ENCODE data around the gene ZNF423.
A peak's percentile ranks its signal among the peaks of the same experiment; 100 is the strongest.
"Not testable (repeated sequence)": the region's sequence is repeated elsewhere in the genome, so short reads cannot be mapped to it uniquely, and the experiment has no call there.

The ZNF423 gene

GRCh38 chr16:49566432-49566831, 289.5 kb downstream of the ZNF423 start:
- WGBS, 2 experiments (ENCODE audit: insufficient coverage in 2 of 2) = 67 to 78% methylated on average over 5 of the region's 6 CpGs
- H3K36me3 ChIP-seq (ENCODE audit: control insufficient read depth, insufficient read depth, low read length) = no peaks in the 10 kb centered on the region
- H3K27ac ChIP-seq (ENCODE audit: low read depth, low read length, severe bottlenecking) = no peak overlapping the region
- H3K4me1 ChIP-seq (ENCODE audit: control insufficient read depth, insufficient read depth, low read length, poor library complexity, severe bottlenecking) = peaks cover 10% of the 10 kb centered on the region
- no peak overlapping the region for H3K4me3 ChIP-seq (ENCODE audit: extremely low read depth, insufficient read depth, low read length, poor library complexity, severe bottlenecking)
- H3K9me3 ChIP-seq (ENCODE audit: control insufficient read depth, low read length) = no peaks in the 10 kb centered on the region

- Histone ChIP-seq H3K9me3 (ENCODE audit: control insufficient read depth, low read length) (no peaks in the 10 kb centered on the region), H3K27ac (ENCODE audit: low read depth, low read length, severe bottlenecking) (no peak overlapping the region), H3K36me3 (ENCODE audit: control insufficient read depth, insufficient read depth, low read length) (no peaks in the 10 kb centered on the region), H3K4me1 (ENCODE audit: control insufficient read depth, insufficient read depth, low read length, poor library complexity, severe bottlenecking) (peaks cover 10% of the 10 kb centered on the region), H3K4me3 (ENCODE audit: extremely low read depth, insufficient read depth, low read length, poor library complexity, severe bottlenecking) (no peak overlapping the region)
- WGBS, 2 experiments (ENCODE audit: insufficient coverage in 2 of 2) = 71 to 77% methylated on average over 9 to 14 of the region's 14 CpGs
These were observed 291.2 kb downstream of the ZNF423 start for GRCh38 chr16:49564496-49565229.

- H3K9me3 ChIP-seq (ENCODE audit: control insufficient read depth, low read length) = no peaks in the 10 kb centered on the region
- no peaks in the 10 kb centered on the region for H3K36me3 ChIP-seq (ENCODE audit: control insufficient read depth, insufficient read depth, low read length)
- no peak overlapping the region for H3K27ac ChIP-seq (ENCODE audit: low read depth, low read length, severe bottlenecking)
- H3K4me3 ChIP-seq (ENCODE audit: extremely low read depth, insufficient read depth, low read length, poor library complexity, severe bottlenecking) = no peak overlapping the region
- WGBS, 2 experiments (ENCODE audit: insufficient coverage in 2 of 2) = 88 to 93% methylated on average over 2 of the region's 2 CpGs
- H3K4me1 ChIP-seq (ENCODE audit: control insufficient read depth, insufficient read depth, low read length, poor library complexity, severe bottlenecking) = peaks cover 10% of the 10 kb centered on the region
These were observed 292.2 kb downstream of the ZNF423 start for GRCh38 chr16:49563666-49564065.

- H3K9me3 ChIP-seq (ENCODE audit: control insufficient read depth, low read length); H3K27ac ChIP-seq (ENCODE audit: low read depth, low read length, severe bottlenecking); H3K36me3 ChIP-seq (ENCODE audit: control insufficient read depth, insufficient read depth, low read length); H3K4me3 ChIP-seq (ENCODE audit: extremely low read depth, insufficient read depth, low read length, poor library complexity, severe bottlenecking): not testable (repeated sequence)
- WGBS, 2 experiments (ENCODE audit: insufficient coverage in 2 of 2) = 83 to 92% methylated on average over 2 to 6 of the region's 8 CpGs
- H3K4me1 ChIP-seq (ENCODE audit: control insufficient read depth, insufficient read depth, low read length, poor library complexity, severe bottlenecking) = peaks cover 10% of the 10 kb centered on the region
These were observed 293.0 kb downstream of the ZNF423 start for GRCh38 chr16:49562894-49563293.

- Histone ChIP-seq H3K36me3 (ENCODE audit: control insufficient read depth, insufficient read depth, low read length) (no peaks in the 10 kb centered on the region), H3K27ac (ENCODE audit: low read depth, low read length, severe bottlenecking) (no peak overlapping the region), H3K4me1 (ENCODE audit: control insufficient read depth, insufficient read depth, low read length, poor library complexity, severe bottlenecking) (peaks cover 14% of the 10 kb centered on the region), H3K4me3 (ENCODE audit: extremely low read depth, insufficient read depth, low read length, poor library complexity, severe bottlenecking) (no peak overlapping the region), H3K9me3 (ENCODE audit: control insufficient read depth, low read length) (no peaks in the 10 kb centered on the region)
- WGBS, 2 experiments (ENCODE audit: insufficient coverage in 2 of 2) = 94 to 100% methylated on average over 2 of the region's 3 CpGs
These were observed 293.7 kb downstream of the ZNF423 start for GRCh38 chr16:49562228-49562627.

GRCh38 chr16:49560004-49560830, 295.7 kb downstream of the ZNF423 start:
- Histone ChIP-seq H3K4me1 (ENCODE audit: control insufficient read depth, insufficient read depth, low read length, poor library complexity, severe bottlenecking) (peaks cover 17% of the 10 kb centered on the region), H3K27ac (ENCODE audit: low read depth, low read length, severe bottlenecking) (no peak overlapping the region), H3K4me3 (ENCODE audit: extremely low read depth, insufficient read depth, low read length, poor library complexity, severe bottlenecking) (no peak overlapping the region), H3K9me3 (ENCODE audit: control insufficient read depth, low read length) (no peaks in the 10 kb centered on the region), H3K36me3 (ENCODE audit: control insufficient read depth, insufficient read depth, low read length) (no peaks in the 10 kb centered on the region)
- WGBS, 2 experiments (ENCODE audit: insufficient coverage in 2 of 2) = 92 to 93% methylated on average over 13 to 24 of the region's 25 CpGs

- Histone ChIP-seq H3K4me1 (ENCODE audit: control insufficient read depth, insufficient read depth, low read length, poor library complexity, severe bottlenecking) (peaks cover 8% of the 10 kb centered on the region), H3K27ac (ENCODE audit: low read depth, low read length, severe bottlenecking) (no peak overlapping the region), H3K9me3 (ENCODE audit: control insufficient read depth, low read length) (no peaks in the 10 kb centered on the region), H3K36me3 (ENCODE audit: control insufficient read depth, insufficient read depth, low read length) (no peaks in the 10 kb centered on the region), H3K4me3 (ENCODE audit: extremely low read depth, insufficient read depth, low read length, poor library complexity, severe bottlenecking) (no peak overlapping the region)
- WGBS, 2 experiments (ENCODE audit: insufficient coverage in 2 of 2) = 76 to 92% methylated on average over 2 to 3 of the region's 4 CpGs
These were observed 296.7 kb downstream of the ZNF423 start for GRCh38 chr16:49559242-49559641.

GRCh38 chr16:49558451-49558850, 297.5 kb downstream of the ZNF423 start:
- Histone ChIP-seq H3K36me3 (ENCODE audit: control insufficient read depth, insufficient read depth, low read length) (no peaks in the 10 kb centered on the region), H3K9me3 (ENCODE audit: control insufficient read depth, low read length) (no peaks in the 10 kb centered on the region), H3K4me1 (ENCODE audit: control insufficient read depth, insufficient read depth, low read length, poor library complexity, severe bottlenecking) (peaks cover 7% of the 10 kb centered on the region), H3K27ac (ENCODE audit: low read depth, low read length, severe bottlenecking) (no peak overlapping the region), H3K4me3 (ENCODE audit: extremely low read depth, insufficient read depth, low read length, poor library complexity, severe bottlenecking) (no peak overlapping the region)
- WGBS, 2 experiments (ENCODE audit: insufficient coverage in 2 of 2) = 93 to 100% methylated on average over 2 of the region's 2 CpGs

- no peaks in the 10 kb centered on the region for H3K36me3 ChIP-seq (ENCODE audit: control insufficient read depth, insufficient read depth, low read length)
- 15 to 17% methylated on average over 16 to 20 of the region's 23 CpGs for WGBS, 2 experiments (ENCODE audit: insufficient coverage in 2 of 2)
- H3K4me3 ChIP-seq (ENCODE audit: extremely low read depth, insufficient read depth, low read length, poor library complexity, severe bottlenecking) = no peak overlapping the region
- H3K27ac ChIP-seq (ENCODE audit: low read depth, low read length, severe bottlenecking) = peak overlapping the region; percentile 11
- H3K4me1 ChIP-seq (ENCODE audit: control insufficient read depth, insufficient read depth, low read length, poor library complexity, severe bottlenecking) = peaks cover 7% of the 10 kb centered on the region
- no peaks in the 10 kb centered on the region for H3K9me3 ChIP-seq (ENCODE audit: control insufficient read depth, low read length)
These were observed 299.1 kb downstream of the ZNF423 start for GRCh38 chr16:49556606-49557446.

- Histone ChIP-seq H3K4me3 (ENCODE audit: extremely low read depth, insufficient read depth, low read length, poor library complexity, severe bottlenecking) (no peak overlapping the region), H3K36me3 (ENCODE audit: control insufficient read depth, insufficient read depth, low read length) (no peaks in the 10 kb centered on the region), H3K9me3 (ENCODE audit: control insufficient read depth, low read length) (no peaks in the 10 kb centered on the region), H3K27ac (ENCODE audit: low read depth, low read length, severe bottlenecking) (no peak overlapping the region), H3K4me1 (ENCODE audit: control insufficient read depth, insufficient read depth, low read length, poor library complexity, severe bottlenecking) (peaks cover 7% of the 10 kb centered on the region)
- WGBS, 2 experiments (ENCODE audit: insufficient coverage in 2 of 2) = 80% methylated on average over 1 of the region's 4 CpGs; no CpG with 5 or more reads in 1 of the 2 experiments
These were observed 299.7 kb downstream of the ZNF423 start for GRCh38 chr16:49556249-49556605.
